GM12878 (cell line): ENCODE measurements around the gene NRP1. TPM values are rescaled to one million over a fixed set of nuclear protein-coding genes. Genes with fewer than 3 reads are reported as not detected.

Experiments used
- ATAC-seq: fragments of 200-7000 bp; cut with Tn5 transposase; 3 replicates; pipeline ENCODE4 v1.9.1; 2020; ENCODE audit warnings: mild to moderate bottlenecking, moderate library complexity
- BruUV-seq: library from RNA; stranded (reverse); fragments of 400-500 nt; replicated peaks from 2 replicates; lab custom pipeline; 2021; lab: Mats Ljungman, UMichigan
- CTCF ChIA-PET: fragments of 300-600 bp; sonication (Branson Sonifier 250); formaldehyde crosslinking; extraction: SDS; loops from one replicate; lab custom pipeline; 2021; ENCODE audit warnings: inconsistent platforms; lab: Yijun Ruan, JAX
- POLR2A ChIA-PET: fragments of 350-600 bp; formaldehyde crosslinking; extraction: SDS; loops from one replicate; lab custom pipeline; 2021; ENCODE audit warnings: inconsistent platforms; lab: Charles Lee
- RAD21 ChIA-PET: fragments of 300-600 bp; sonication (Branson Sonifier 250); formaldehyde crosslinking; loops from one replicate; lab custom pipeline; 2023; ENCODE audit warnings: antibody characterized with exemption; ENCODE audit not compliant: unreplicated experiment; lab: Charles Lee
- SMC1A ChIA-PET: fragments of 300-600 bp; sonication (Branson Sonifier 250); formaldehyde crosslinking; loops from one replicate; lab custom pipeline; 2023; ENCODE audit not compliant: unreplicated experiment, uncharacterized antibody; lab: Charles Lee
- DNase-seq: peaks from one replicate; pipeline ENCODE4 v3.0.0-alpha.2; 2011; ENCODE audit warnings: low read depth, low spot score
- FAIRE-seq: peaks from 3 replicates; lab custom pipeline; 2011; peaks lifted over from hg19 to GRCh38; lab: Jason Lieb, UNC
- H2AFZ ChIP-seq: 2 replicates; pipeline ENCODE4 v1.6.0; 2011; ENCODE audit warnings: low read depth, low read length, control low read depth; ENCODE audit not compliant: control insufficient read depth
- H3K27ac ChIP-seq: 2 replicates; pipeline ENCODE4 v1.5.1; 2011; ENCODE audit warnings: control low read depth; ENCODE audit not compliant: control insufficient read depth, insufficient read depth
- H3K27me3 ChIP-seq, 2 experiments: replicated peaks in 1 of 2; 2 replicates each; pipeline versions ENCODE4 v1.6.0 to v1.6.1; 2011; ENCODE audit warnings: low read length in 1 of 2; ENCODE audit not compliant: control insufficient read depth in 2 of 2, insufficient read depth in 2 of 2
- H3K36me3 ChIP-seq, 2 experiments: 2 replicates each; pipeline ENCODE4 v1.5.1; 2011; ENCODE audit warnings: low read length in 1 of 2; ENCODE audit not compliant: control insufficient read depth in 2 of 2, insufficient read depth in 2 of 2
- H3K4me1 ChIP-seq: 2 replicates; pipeline ENCODE4 v1.6.1; 2011; ENCODE audit warnings: mild to moderate bottlenecking, low read length, moderate library complexity, mixed read lengths; ENCODE audit not compliant: control insufficient read depth, insufficient read depth
- H3K4me2 ChIP-seq: 2 replicates; pipeline ENCODE4 v1.6.0; 2011; ENCODE audit warnings: control low read depth; ENCODE audit not compliant: control insufficient read depth, insufficient read depth
- H3K4me3 ChIP-seq: fragments of 200-600 bp; sonication (generic); 2 replicates; pipeline ENCODE4 v1.5.1; 2016
- H3K79me2 ChIP-seq: 2 replicates; pipeline ENCODE4 v1.6.0; 2011; ENCODE audit warnings: low read length; ENCODE audit not compliant: control insufficient read depth, insufficient read depth
- H3K9ac ChIP-seq: 2 replicates; pipeline ENCODE4 v1.8.0; 2011; ENCODE audit warnings: low read length, control low read depth, mixed read lengths; ENCODE audit not compliant: control insufficient read depth, insufficient read depth
- H3K9me3 ChIP-seq: replicated peaks from 3 replicates; pipeline ENCODE4 v1.5.1; 2011; ENCODE audit warnings: mild to moderate bottlenecking, low read length; ENCODE audit not compliant: control insufficient read depth, insufficient read depth
- H4K20me1 ChIP-seq: 2 replicates; pipeline ENCODE4 v1.6.0; 2011; ENCODE audit not compliant: control insufficient read depth, insufficient read depth
- BMI1 ChIP-seq: fragments of 450-650 bp; IDR thresholded peaks from 2 replicates; pipeline ENCODE4 v1.6.1; 2016; ENCODE audit warnings: mild to moderate bottlenecking, moderate library complexity, borderline replicate concordance
- CEBPZ ChIP-seq: fragments of 150-350 bp; IDR thresholded peaks from 2 replicates; pipeline ENCODE4 v1.6.1; 2016; ENCODE audit warnings: low read depth, low read length
- EZH2 ChIP-seq: IDR thresholded peaks from 2 replicates; pipeline ENCODE4 v1.6.1; 2012; ENCODE audit warnings: low read depth, mild to moderate bottlenecking, control low read depth, inconsistent platforms, low read length, borderline replicate concordance; ENCODE audit not compliant: control insufficient read depth
- GABPA ChIP-seq: IDR thresholded peaks from 2 replicates; pipeline ENCODE4 v1.6.1; 2014; ENCODE audit warnings: antibody characterized with exemption, low read depth, mild to moderate bottlenecking, inconsistent platforms
- HDAC2 ChIP-seq: fragments of 200-600 bp; sonication (generic); IDR thresholded peaks from 2 replicates; pipeline ENCODE4 v1.6.1; 2017
- HDAC6 ChIP-seq: fragments of 200-600 bp; sonication (generic); IDR thresholded peaks from one replicate; pipeline ENCODE4 v1.8.0; 2017; ENCODE audit warnings: antibody characterized with exemption; ENCODE audit not compliant: unreplicated experiment
- KLF5 ChIP-seq: fragments of 450-650 bp; IDR thresholded peaks from 2 replicates; pipeline ENCODE4 v1.6.1; 2014; ENCODE audit warnings: mild to moderate bottlenecking; ENCODE audit not compliant: partially characterized antibody
- MTA3 ChIP-seq: IDR thresholded peaks from 2 replicates; pipeline ENCODE4 v1.6.1; 2012; ENCODE audit warnings: low read length, inconsistent platforms, borderline replicate concordance
- PAX5 ChIP-seq: IDR thresholded peaks from 2 replicates; pipeline ENCODE4 v1.6.1; 2011; ENCODE audit warnings: low read depth, low read length, borderline replicate concordance
- POLR2AphosphoS2 ChIP-seq: IDR thresholded peaks from 2 replicates; pipeline ENCODE4 v1.6.1; 2011; ENCODE audit warnings: low read depth, mild to moderate bottlenecking, low read length, improper control_type of control experiment, moderate library complexity
- SIX5 ChIP-seq: IDR thresholded peaks from 2 replicates; pipeline ENCODE4 v1.6.1; 2011; ENCODE audit warnings: mild to moderate bottlenecking, low read depth, low read length, moderate library complexity; ENCODE audit not compliant: severe bottlenecking
- ZNF274 ChIP-seq: IDR thresholded peaks from one replicate; pipeline ENCODE4 v1.8.0; 2011; ENCODE audit not compliant: insufficient read length, insufficient read depth
- WGBS: methylation state at CpG from one replicate; pipeline ENCODE4 v1.1.6; 2016; ENCODE audit warnings: low lambda C conversion rate; ENCODE audit not compliant: insufficient replicate concordance, insufficient coverage; ENCODE audit errors: missing lambda C conversion rate; 5-methylcytosine and 5-hydroxymethylcytosine counted together
- in situ Hi-C: fragments of 300-500 bp; cut with MboI; formaldehyde crosslinking; loops from 9 replicates; pipeline ENCODE4 v1.14.3; 2018; ENCODE audit warnings: mixed read lengths
- intact Hi-C: fragments of 100-400 bp; cut with micrococcal nuclease; formaldehyde crosslinking; loops from one replicate; pipeline ENCODE4 v1.14.2; 2022; ENCODE audit not compliant: unreplicated experiment
- polyA plus RNA-seq, 11 experiments: library from polyadenylated mRNA; depleted of rRNA in 4 of 11; unstranded in 6 of 11; stranded (reverse) in 5 of 11; fragments of >200 nt; fragmentation: Nextera tagmentation in 4 of 11; fragmentation: Illumina TruSeq in 1 of 11; extraction: Ambion mirVana in 4 of 11; extraction: Trizol in 1 of 11; gene quantifications; 1 replicate in 1 of 11; 2 replicates in 10 of 11; pipeline versions ENCODE4 v1.2.1 to v1.2.3, GENCODE V29; 2011 to 2016; ENCODE audit warnings: inconsistent platforms in 2 of 11, missing spikeins in 2 of 11, low read depth in 1 of 11
- total RNA-seq, 4 experiments: library from RNA; depleted of rRNA in 3 of 4; stranded (reverse); fragments of >200 nt in 3 of 4; fragmentation: Illumina TruSeq in 1 of 4; extraction: Trizol in 1 of 4; gene quantifications; 2 replicates each; pipeline versions ENCODE4 v1.2.1 to v1.2.3, GENCODE V29; 2013 to 2021
- TF ChIP-seq, protein P1 (sequence below): fragments of 450-650 bp; formaldehyde crosslinking; IDR thresholded peaks from 2 replicates; pipeline ENCODE4 v1.4.0; 2022; ENCODE audit warnings: mild to moderate bottlenecking, moderate library complexity
- TF ChIP-seq, protein P2 (sequence below): IDR thresholded peaks from 2 replicates; pipeline ENCODE4 v1.6.1; 2012; ENCODE audit warnings: mild to moderate bottlenecking, low read depth, low read length

The NRP1 gene
- total and polyA plus RNA-seq, 10 of the 15 experiments (the other 5 are each of a cell fraction or from before 2014, with no cell fraction given): 0.11 to 12.1 (median 0.52) TPM

GRCh38 chr10:33146189-33147012 lies 188.1 kb downstream of the NRP1 start:
- Histone ChIP-seq H3K9me3 (no peaks in the 10 kb centered on the region), H3K36me3 (no peaks in the 10 kb centered on the region), H3K9ac (no peak overlapping the region), H2AFZ (no peak overlapping the region), H3K79me2 (no peaks in the 10 kb centered on the region), H3K4me1 (no peaks in the 10 kb centered on the region), H3K27ac (no peak overlapping the region), H3K27me3 (no peaks in the 10 kb centered on the region), H3K4me2 (no peak overlapping the region), H4K20me1 (no peaks in the 10 kb centered on the region), H3K4me3 (no peak overlapping the region)
- intact Hi-C loops: no loop called here
- SMC1A ChIA-PET: no interaction called here
- no peak for DNase-seq
- CTCF ChIA-PET: no interaction called here
- RAD21 ChIA-PET: no interaction called here
- WGBS: 47% methylated on average over 10 of the region's 10 CpGs
- ATAC-seq: no peak
- BruUV-seq: no TSS peak
- in situ Hi-C loops: no loop called here
- no peak for FAIRE-seq
- POLR2A ChIA-PET: no interaction called here
- TF ChIP-seq HDAC2 (no peak), ZNF274 (no peak), SIX5 (no peak), KLF5 (no peak), GABPA (no peak), HDAC6 (no peak), BMI1 (no peak), PAX5 (no peak), MTA3 (no peak), POLR2AphosphoS2 (no peak), EZH2 (no peak), CEBPZ (no peak)
- TF ChIP-seq, protein P1, sequence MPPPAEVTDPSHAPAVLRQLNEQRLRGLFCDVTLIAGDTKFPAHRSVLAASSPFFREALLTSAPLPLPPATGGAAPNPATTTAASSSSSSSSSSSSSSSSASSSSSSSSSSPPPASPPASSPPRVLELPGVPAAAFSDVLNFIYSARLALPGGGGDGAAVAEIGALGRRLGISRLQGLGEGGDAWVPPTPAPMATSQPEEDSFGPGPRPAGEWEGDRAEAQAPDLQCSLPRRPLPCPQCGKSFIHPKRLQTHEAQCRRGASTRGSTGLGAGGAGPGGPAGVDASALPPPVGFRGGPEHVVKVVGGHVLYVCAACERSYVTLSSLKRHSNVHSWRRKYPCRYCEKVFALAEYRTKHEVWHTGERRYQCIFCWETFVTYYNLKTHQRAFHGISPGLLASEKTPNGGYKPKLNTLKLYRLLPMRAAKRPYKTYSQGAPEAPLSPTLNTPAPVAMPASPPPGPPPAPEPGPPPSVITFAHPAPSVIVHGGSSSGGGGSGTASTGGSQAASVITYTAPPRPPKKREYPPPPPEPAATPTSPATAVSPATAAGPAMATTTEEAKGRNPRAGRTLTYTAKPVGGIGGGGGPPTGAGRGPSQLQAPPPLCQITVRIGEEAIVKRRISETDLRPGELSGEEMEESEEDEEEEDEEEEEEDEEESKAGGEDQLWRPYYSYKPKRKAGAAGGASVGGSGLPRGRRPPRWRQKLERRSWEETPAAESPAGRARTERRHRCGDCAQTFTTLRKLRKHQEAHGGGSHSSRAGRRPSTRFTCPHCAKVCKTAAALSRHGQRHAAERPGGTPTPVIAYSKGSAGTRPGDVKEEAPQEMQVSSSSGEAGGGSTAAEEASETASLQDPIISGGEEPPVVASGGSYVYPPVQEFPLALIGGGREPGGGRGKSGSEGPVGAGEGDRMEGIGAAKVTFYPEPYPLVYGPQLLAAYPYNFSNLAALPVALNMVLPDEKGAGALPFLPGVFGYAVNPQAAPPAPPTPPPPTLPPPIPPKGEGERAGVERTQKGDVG (CRISPR knock-in tag): no peak
- TF ChIP-seq, protein P2, sequence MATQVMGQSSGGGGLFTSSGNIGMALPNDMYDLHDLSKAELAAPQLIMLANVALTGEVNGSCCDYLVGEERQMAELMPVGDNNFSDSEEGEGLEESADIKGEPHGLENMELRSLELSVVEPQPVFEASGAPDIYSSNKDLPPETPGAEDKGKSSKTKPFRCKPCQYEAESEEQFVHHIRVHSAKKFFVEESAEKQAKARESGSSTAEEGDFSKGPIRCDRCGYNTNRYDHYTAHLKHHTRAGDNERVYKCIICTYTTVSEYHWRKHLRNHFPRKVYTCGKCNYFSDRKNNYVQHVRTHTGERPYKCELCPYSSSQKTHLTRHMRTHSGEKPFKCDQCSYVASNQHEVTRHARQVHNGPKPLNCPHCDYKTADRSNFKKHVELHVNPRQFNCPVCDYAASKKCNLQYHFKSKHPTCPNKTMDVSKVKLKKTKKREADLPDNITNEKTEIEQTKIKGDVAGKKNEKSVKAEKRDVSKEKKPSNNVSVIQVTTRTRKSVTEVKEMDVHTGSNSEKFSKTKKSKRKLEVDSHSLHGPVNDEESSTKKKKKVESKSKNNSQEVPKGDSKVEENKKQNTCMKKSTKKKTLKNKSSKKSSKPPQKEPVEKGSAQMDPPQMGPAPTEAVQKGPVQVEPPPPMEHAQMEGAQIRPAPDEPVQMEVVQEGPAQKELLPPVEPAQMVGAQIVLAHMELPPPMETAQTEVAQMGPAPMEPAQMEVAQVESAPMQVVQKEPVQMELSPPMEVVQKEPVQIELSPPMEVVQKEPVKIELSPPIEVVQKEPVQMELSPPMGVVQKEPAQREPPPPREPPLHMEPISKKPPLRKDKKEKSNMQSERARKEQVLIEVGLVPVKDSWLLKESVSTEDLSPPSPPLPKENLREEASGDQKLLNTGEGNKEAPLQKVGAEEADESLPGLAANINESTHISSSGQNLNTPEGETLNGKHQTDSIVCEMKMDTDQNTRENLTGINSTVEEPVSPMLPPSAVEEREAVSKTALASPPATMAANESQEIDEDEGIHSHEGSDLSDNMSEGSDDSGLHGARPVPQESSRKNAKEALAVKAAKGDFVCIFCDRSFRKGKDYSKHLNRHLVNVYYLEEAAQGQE: no peak
